Measurements from ENCODE around the gene GDPD5. TPM values are rescaled to one million over a fixed set of nuclear protein-coding genes. Genes with fewer than 3 reads are reported as not detected.
A peak's percentile ranks its signal among the peaks of the same experiment; 100 is the strongest.

Gene GDPD5
- total and polyA plus RNA-seq, 4 donors, result 6.2 to 24.7 (median 12.0) TPM

GRCh38 chr11:75562836-75563484 lies 37.2 kb upstream of the GDPD5 start:
- DNase-seq (peak; percentile 60 to 78 (median 60)), ATAC-seq (ENCODE audit: insufficient read depth, low FRiP score) (no peak)
- peaks cover 12 to 57% (median 34%) of the 10 kb centered on the region in 5 donors for H3K4me1 ChIP-seq (ENCODE audit: control insufficient read depth in 5 of 5, insufficient read depth in 5 of 5, low read length in 5 of 5)
- H3K4me3 ChIP-seq, result peak overlapping the region; percentile 76
- no peak for TF ChIP-seq CTCF (IDR thresholded peaks at IDR 0.05; ENCODE audit: control extremely low read depth, extremely low read depth)
- H3K9ac ChIP-seq (ENCODE audit: insufficient read depth in 1 of 2, low read length in 2 of 2), result peak overlapping the region; percentile 67 to 87
- peaks cover 5 to 20% (median 14%) of the 10 kb centered on the region in 4 donors for H3K36me3 ChIP-seq (ENCODE audit: control insufficient read depth in 4 of 4, insufficient read depth in 4 of 4, low read length in 4 of 4)
- no peaks in the 10 kb centered on the region for H3K9me3 ChIP-seq (ENCODE audit: control insufficient read depth in 4 of 4, insufficient read depth in 3 of 4, low read length in 3 of 4)
- H3K27ac ChIP-seq (ENCODE audit: low read depth in 1 of 2, low read length in 1 of 2), result peak overlapping the region; percentile 88 to 98
- 9 to 14% methylated on average over 16 of the region's 16 CpGs for WGBS, 2 donors
- H3K27me3 ChIP-seq (ENCODE audit: control insufficient read depth in 3 of 3, insufficient read depth in 3 of 3, low read length in 2 of 3), result no peaks in the 10 kb centered on the region

GRCh38 chr11:75562048-75562835 lies 36.5 kb upstream of the GDPD5 start, which contains the start of gene SERPINH1:
TSS of gene SERPINH1 (plus strand) at chr11:75562253. CDS start at chr11:75566350, 4,097 bp downstream.
- no peak for TF ChIP-seq CTCF (IDR thresholded peaks at IDR 0.05; ENCODE audit: control extremely low read depth, extremely low read depth)
- H3K4me1 ChIP-seq (ENCODE audit: control insufficient read depth in 5 of 5, insufficient read depth in 5 of 5, low read length in 5 of 5), result peaks cover 12 to 64% (median 42%) of the 10 kb centered on the region in 5 donors
- 0 to 1% methylated on average over 47 to 51 of the region's 51 CpGs for WGBS, 2 donors
- H3K36me3 ChIP-seq (ENCODE audit: control insufficient read depth in 4 of 4, insufficient read depth in 4 of 4, low read length in 4 of 4), result peaks cover 0 to 19% (median 7%) of the 10 kb centered on the region in 4 donors
- H3K27me3 ChIP-seq (ENCODE audit: control insufficient read depth in 3 of 3, insufficient read depth in 3 of 3, low read length in 2 of 3), result no peaks in the 10 kb centered on the region
- peak within 1 kb of the TSS; percentile 87 to 92 for H3K9ac ChIP-seq (ENCODE audit: insufficient read depth in 1 of 2, low read length in 2 of 2)
- H3K27ac ChIP-seq (ENCODE audit: low read depth in 1 of 2, low read length in 1 of 2), result peak within 1 kb of the TSS; percentile 88 to 98
- no peaks in the 10 kb centered on the region for H3K9me3 ChIP-seq (ENCODE audit: control insufficient read depth in 4 of 4, insufficient read depth in 3 of 4, low read length in 3 of 4)
- ATAC-seq (ENCODE audit: insufficient read depth, low FRiP score) (peak; percentile 67), DNase-seq (peak; percentile 94 to 97 (median 97))
- peak within 1 kb of the TSS; percentile 76 for H3K4me3 ChIP-seq

GRCh38 chr11:75561426-75562047 lies 35.8 kb upstream of the GDPD5 start:
- peaks cover 0 to 17% (median 3%) of the 10 kb centered on the region in 4 donors for H3K36me3 ChIP-seq (ENCODE audit: control insufficient read depth in 4 of 4, insufficient read depth in 4 of 4, low read length in 4 of 4)
- peak overlapping the region; percentile 17 for H3K4me3 ChIP-seq
- no peaks in the 10 kb centered on the region for H3K27me3 ChIP-seq (ENCODE audit: control insufficient read depth in 3 of 3, insufficient read depth in 3 of 3, low read length in 2 of 3)
- 18% methylated on average over 17 to 21 of the region's 21 CpGs for WGBS, 2 donors
- H3K27ac ChIP-seq (ENCODE audit: low read depth in 1 of 2, low read length in 1 of 2), result peak overlapping the region; percentile 88 to 90
- peaks cover 12 to 68% (median 45%) of the 10 kb centered on the region in 5 donors for H3K4me1 ChIP-seq (ENCODE audit: control insufficient read depth in 5 of 5, insufficient read depth in 5 of 5, low read length in 5 of 5)
- TF ChIP-seq CTCF (IDR thresholded peaks at IDR 0.05; ENCODE audit: control extremely low read depth, extremely low read depth), result no peak
- ATAC-seq (ENCODE audit: insufficient read depth, low FRiP score), result no peak
- peak overlapping the region; percentile 28 to 82 for H3K9ac ChIP-seq (ENCODE audit: insufficient read depth in 1 of 2, low read length in 2 of 2)
- no peak for DNase-seq
- no peaks in the 10 kb centered on the region for H3K9me3 ChIP-seq (ENCODE audit: control insufficient read depth in 4 of 4, insufficient read depth in 3 of 4, low read length in 3 of 4)
